Embryonic facial prominence (tissue), 1 donor: Measurements from ENCODE around the gene SEL1L.
"Not testable (repeated sequence)": the region's sequence is repeated elsewhere in the genome, so short reads cannot be mapped to it uniquely, and the experiment has no call there.

Experiments used
- DNase-seq: peaks from one replicate; pipeline ENCODE4 v3.0.0-alpha.2; 2016; ENCODE audit errors: extremely low spot score

Gene SEL1L

DNA sequence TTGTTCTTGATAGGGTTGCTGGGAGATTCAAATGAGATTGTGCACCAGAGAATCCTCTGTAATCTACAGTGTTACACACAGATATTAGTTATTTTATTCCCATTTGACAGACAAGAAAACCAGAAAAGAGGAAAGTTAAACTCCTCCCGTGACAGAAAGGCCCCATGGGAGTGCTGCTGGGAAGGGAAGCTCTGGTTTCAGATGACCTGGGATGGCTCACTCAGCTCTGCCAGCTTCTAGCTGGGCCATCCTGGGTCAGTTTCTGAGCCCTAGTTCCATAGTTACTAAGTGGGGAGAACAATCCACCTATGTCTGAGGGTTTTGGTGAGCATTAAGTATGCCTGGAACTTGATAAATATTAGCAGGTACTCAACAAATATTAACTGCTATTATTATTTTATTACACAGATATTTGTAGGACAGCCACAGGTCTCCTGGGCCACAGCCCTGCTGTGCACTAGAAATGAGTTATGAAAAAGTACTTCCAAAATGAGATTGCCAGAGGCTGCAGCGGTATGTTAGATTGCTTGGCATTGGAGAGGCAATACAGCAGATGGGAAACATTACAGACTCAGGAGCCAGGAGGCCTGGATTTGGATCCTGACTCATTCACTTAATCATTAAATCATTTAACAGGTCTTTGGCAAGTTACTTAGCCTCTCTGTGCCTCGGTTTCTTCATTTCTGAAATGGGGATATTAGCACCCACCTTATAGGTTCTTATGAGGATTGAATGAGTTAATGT lies 86.5 kb downstream of the SEL1L start:
- DNase-seq, result no peak

DNA sequence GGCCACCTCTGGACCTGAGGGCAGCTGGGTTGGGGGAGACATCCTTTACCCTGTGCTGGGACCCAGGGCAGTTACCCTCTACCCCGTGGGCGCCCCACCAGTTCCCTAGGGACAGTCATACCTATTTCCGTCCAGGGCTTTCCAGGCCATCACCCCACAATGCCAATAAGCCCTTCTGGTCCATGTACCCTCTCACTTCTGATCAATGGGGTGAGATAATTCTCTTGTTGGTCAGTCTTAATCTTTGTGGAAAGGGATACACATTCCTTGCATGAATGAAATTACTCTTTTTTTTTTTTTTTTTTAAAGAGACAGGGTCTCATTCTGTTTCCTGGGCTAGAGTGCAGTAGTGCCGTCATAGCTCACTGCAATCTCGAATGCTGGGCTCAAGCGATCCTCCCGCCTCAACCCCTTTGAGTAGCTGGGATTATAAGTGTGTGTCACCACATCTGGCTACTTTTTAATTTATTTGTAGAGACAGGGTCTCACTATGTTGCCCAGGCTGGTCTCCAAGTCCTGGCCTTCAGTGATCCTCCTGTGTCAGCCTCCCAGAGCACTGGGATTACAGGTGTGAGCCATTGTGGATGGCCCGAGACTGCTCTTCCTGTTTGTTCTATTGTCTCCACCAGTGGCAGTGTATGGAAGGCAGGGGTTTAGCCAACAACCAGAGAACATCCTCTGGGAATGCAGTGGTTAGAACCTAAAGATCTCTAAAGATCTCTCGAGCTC lies 87.2 kb downstream of the SEL1L start:
- no peak for DNase-seq

- no peak for DNase-seq
Measured at GRCh38 chr14:81441626-81442134, 92.0 kb downstream of the SEL1L start.

GRCh38 chr14:81440041-81440440 lies 93.6 kb downstream of the SEL1L start:
- no peak for DNase-seq

DNA sequence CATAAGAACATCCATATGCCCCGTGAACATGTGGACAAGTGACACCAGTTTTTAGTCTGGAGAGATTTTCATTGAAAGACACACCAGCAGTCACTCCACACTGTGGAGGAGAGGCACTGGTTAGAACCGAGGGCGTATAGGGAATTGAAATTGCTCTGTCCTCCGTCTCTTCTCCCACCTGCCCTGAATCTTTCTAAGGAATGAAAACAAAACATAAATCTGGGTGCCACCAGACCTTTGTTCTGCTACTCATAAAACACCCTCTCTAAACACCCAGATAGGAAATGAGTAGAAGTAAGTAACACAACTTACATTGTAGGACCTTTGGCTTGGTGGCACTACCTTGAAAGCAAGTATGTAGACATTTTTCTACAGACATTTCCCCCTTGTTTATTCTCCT lies 96.4 kb downstream of the SEL1L start:
- DNase-seq, result no peak

DNA sequence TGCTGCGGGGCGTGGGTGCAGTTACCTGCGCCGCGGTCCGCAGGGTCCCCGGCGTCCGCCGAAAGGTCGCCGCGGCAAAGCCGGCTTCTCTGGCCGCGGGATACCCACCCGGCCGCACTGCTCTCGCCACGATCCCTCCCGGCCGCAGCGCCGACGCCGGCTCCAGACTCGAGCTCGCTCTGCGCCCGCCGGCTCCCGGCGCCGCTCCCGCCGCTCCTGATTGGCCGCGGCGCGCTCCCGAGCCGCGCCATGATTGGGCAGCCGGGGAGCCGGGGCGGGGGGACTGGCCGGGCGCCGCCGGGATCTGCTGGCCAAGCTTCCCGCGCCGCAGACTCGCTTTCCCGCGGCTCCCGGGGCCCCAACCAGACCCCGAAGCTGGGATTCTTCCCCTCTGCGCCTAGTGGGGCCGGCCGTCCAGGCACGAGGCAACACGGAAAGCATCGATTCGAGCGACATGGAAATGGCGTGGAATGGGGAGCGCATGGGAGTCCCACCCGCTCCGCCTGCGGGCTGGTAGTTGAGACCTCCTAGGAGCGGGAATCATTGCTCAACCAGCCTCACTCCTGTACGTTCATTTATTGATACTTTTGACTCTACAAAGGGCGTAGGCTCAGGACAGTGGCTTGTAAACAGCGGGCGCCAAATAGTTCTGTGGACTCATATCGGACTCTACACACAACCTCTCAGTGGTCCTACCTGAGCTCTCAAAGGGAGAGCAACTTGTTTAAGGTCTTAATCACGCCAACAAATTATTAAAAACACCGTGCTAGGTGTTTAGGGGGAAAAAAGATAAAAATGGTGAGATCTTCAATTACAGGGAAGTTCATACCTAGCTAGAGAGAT lies 97.1 kb downstream of the SEL1L start:
- peak; percentile 36 for DNase-seq

GRCh38 chr14:81435391-81436295 lies 98.0 kb downstream of the SEL1L start:
- no peak for DNase-seq

DNA sequence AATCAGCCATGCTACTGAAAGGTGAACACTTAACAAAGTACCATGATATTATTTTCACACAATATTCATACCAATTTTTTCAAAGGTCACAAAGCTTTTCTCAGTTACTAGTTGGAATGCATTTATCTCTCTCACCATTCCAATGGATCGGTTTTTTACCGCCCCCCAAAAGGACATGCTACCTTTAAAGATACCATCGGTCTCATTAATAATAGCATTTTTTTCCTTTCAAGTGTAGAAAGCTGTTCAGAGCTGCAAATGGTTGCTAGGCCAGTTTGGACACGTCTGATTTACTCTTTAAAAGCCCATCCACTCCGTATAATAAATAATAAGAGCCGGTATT lies 98.6 kb downstream of the SEL1L start:
- no peak for DNase-seq

GRCh38 chr14:81434230-81434629 lies 99.4 kb downstream of the SEL1L start:
- DNase-seq, result no peak

GRCh38 chr14:81433378-81433777 lies 100.3 kb downstream of the SEL1L start:
- no peak for DNase-seq

GRCh38 chr14:81432219-81432661 lies 101.4 kb downstream of the SEL1L start:
- DNase-seq, result no peak

DNA sequence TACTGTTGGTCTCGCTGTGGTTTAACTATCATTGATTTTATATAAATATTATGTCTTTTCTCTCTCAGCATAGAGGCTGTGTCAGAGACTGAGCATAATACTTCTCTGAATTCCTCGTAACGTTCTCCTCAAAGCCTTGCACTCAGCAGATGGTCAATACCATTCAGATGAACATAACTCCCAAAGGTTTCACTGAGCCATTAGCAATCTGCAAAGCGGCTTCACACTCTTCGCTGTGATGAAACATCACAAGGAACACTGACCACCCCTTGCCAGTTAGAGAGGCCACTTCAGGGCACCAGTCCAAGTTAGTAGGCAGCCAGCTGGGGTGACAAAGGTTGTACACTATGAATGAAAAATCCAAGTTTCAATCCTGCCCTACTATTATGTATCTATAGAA lies 103.4 kb downstream of the SEL1L start:
- DNase-seq, result no peak

- DNase-seq, result not testable (repeated sequence)
Measured at GRCh38 chr14:81429749-81430148, 103.9 kb downstream of the SEL1L start.

DNA sequence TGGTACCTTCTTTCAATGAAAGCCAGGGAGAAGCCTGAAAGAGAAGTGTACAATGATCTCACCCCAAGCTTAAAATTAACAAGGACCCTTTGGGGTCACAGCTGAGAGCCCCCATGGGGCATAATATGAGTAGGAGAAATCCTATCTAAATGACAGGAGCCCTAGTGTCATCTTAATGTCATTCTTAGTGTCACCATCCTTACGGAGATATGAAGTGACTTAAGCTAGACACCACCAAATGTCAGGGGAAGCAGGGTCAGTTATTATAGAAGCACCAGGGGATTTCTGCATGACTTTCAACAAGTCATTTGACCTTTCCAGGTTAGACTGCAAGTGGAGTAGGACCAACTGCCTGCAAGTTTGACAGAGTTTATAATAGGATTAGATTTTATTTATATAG lies 104.6 kb downstream of the SEL1L start:
- no peak for DNase-seq

DNA sequence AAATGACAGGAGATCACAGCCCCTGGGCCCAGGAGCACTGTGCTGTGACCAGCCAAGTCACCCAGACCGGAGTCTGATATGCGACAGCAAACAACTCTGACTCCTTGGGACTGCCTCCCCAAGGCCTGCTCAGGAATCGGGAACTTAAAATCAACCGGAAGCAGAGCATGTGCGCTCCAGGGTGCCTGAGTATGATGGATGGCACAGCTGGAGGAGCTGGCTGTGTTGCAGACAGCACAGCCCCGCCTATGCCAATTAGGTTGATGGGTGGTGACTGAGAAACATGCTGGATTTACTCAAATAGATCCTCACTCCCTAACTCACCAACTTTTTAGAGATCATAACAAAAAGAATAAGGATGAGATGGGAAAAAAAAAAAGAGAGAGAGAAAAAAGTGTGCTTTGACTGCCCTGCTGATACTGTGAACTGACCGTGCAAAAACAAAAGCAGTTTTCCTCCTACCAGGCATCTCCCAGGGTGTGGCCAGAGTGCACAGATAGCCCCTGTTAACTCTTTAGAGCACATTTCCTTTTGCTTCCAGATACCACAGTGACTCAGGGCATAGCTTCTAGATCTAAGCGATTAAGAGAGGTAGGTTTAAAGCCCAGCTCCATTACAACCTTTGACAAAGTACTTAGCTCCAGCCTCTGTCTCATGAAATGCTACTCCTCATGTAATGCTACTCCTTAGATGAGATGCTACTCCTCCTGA lies 106.2 kb downstream of the SEL1L start:
- DNase-seq, result no peak

DNA sequence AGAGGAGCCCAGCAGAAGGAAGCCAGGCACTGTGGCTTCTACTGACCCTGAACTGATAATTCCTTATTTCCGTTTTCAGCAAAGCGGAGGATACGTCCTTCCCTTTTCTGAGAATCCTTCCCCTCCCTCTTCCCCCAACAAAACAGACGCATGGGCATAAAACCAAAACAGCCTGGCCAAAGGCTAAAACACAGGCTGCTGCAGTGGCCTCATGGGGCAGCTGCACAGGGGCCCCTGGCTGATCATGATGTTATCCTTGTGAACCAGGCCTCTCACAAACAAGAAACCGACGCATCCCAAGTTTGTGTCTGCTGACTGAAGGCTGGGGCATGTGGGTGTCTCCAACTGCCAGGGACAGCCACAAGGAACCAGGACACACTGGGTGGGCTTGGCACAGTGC lies 110.1 kb downstream of the SEL1L start:
- DNase-seq, result no peak
